Endodermal cell (in vitro differentiated cells): ENCODE measurements around the gene LTB4R2. TPM values are rescaled to one million over a fixed set of nuclear protein-coding genes. Genes with fewer than 3 reads are reported as not detected.

Source experiments
- DNase-seq: peaks from one replicate; pipeline ENCODE4 v3.0.0-alpha.2; 2017
- H3K27ac ChIP-seq: 2 replicates; pipeline ENCODE4 v1.5.1; 2013; ENCODE audit warnings: mild to moderate bottlenecking, low read depth, low read length, moderate library complexity
- H3K27me3 ChIP-seq: 2 replicates; pipeline ENCODE4 v1.6.1; 2013; ENCODE audit warnings: mild to moderate bottlenecking, low read length, moderate library complexity; ENCODE audit not compliant: insufficient read depth, control insufficient read depth, poor library complexity, severe bottlenecking
- H3K36me3 ChIP-seq: 2 replicates; pipeline ENCODE4 v1.7.0; 2013; ENCODE audit warnings: mild to moderate bottlenecking, low read length, moderate library complexity; ENCODE audit not compliant: control insufficient read depth, insufficient read depth
- H3K4me1 ChIP-seq: one replicate; pipeline ENCODE4 v1.7.0; 2013; ENCODE audit warnings: low read length; ENCODE audit not compliant: control insufficient read depth, insufficient read depth
- H3K4me3 ChIP-seq: 2 replicates; pipeline ENCODE4 v1.5.1; 2013; ENCODE audit warnings: mild to moderate bottlenecking, low read length, moderate library complexity
- H3K9ac ChIP-seq: 2 replicates; pipeline ENCODE4 v1.6.1; 2013; ENCODE audit warnings: mild to moderate bottlenecking, low read length, moderate library complexity; ENCODE audit not compliant: poor library complexity, severe bottlenecking; ENCODE audit errors: extremely low read depth
- H3K9me3 ChIP-seq: 2 replicates; pipeline ENCODE4 v1.6.1; 2013; ENCODE audit warnings: mild to moderate bottlenecking, low read length, moderate library complexity; ENCODE audit not compliant: control insufficient read depth
- H3K27ac Mint-ChIP-seq: 2 replicates; pipeline ENCODE4 v1.8.0; 2020; ENCODE audit warnings: mixed read lengths
- H3K27me3 Mint-ChIP-seq: 2 replicates; pipeline ENCODE4 v1.8.0; 2021; ENCODE audit warnings: mild to moderate bottlenecking, mixed read lengths; ENCODE audit not compliant: insufficient read depth
- H3K36me3 Mint-ChIP-seq: 2 replicates; pipeline ENCODE4 v1.8.0; 2020; ENCODE audit warnings: low read depth, mixed read lengths
- H3K4me1 Mint-ChIP-seq: 2 replicates; pipeline ENCODE4 v1.8.0; 2020; ENCODE audit warnings: mixed read lengths
- H3K4me3 Mint-ChIP-seq: 2 replicates; pipeline ENCODE4 v1.8.0; 2020; ENCODE audit warnings: mild to moderate bottlenecking, moderate library complexity, mixed read lengths
- H3K9me3 Mint-ChIP-seq: 2 replicates; pipeline ENCODE4 v1.8.0; 2020; ENCODE audit warnings: mild to moderate bottlenecking, mixed read lengths
- WGBS, 2 experiments: methylation state at CpG; one replicate each; pipeline versions ENCODE4 v1.1.5 to v1.1.7; 2013; ENCODE audit warnings: missing lambda C conversion rate in 2 of 2, mixed read lengths in 1 of 2; ENCODE audit not compliant: insufficient coverage in 1 of 2, insufficient read length in 1 of 2; 5-methylcytosine and 5-hydroxymethylcytosine counted together
- total RNA-seq, 2 donors: library from RNA; stranded (reverse); fragmentation: NEBNext Ultra II Directional in 1 of 2; extraction: Animal tissue kit (Norgen Biotek cat#: 25700) in 1 of 2; gene quantifications; 2 replicates in 1 of 2; 3 replicates in 1 of 2; pipeline ENCODE4 v1.2.1, GENCODE V29; 2021
- TF ChIP-seq, protein P1 (sequence below): fragments of 200-600 bp; sonication (generic); conservative IDR thresholded peaks from 2 replicates; pipeline ENCODE4 v1.5.0; 2021; ENCODE audit warnings: antibody characterized with exemption, mild to moderate bottlenecking

The LTB4R2 gene
- total RNA-seq, 2 donors from 2014 or later, result 7.4 to 9.5 TPM

DNA sequence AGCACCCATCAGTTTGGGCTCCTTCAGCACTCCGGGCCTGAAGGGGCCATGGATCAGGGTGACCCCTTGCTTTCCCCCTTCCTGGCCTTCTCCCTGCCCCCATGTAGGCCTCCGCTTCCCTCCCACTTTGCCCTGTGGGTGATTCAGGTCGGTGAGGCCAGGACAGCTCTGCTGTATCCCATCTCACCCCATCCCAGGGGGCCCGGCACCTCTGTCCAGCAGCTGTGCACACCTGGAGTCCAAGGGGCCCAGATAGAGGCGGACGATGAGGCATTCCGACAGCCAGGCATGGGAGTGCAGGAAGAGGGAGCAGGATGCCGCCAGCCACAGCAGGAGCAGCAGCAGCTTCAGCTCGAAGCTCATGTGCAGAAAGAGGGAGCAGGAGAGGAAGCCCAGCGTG lies 12.7 kb downstream of the LTB4R2 start:
- Mint-ChIP-seq H3K4me1 (peaks cover 2% of the 10 kb centered on the region), H3K36me3 (no peaks in the 10 kb centered on the region), H3K27me3 (peaks cover 72% of the 10 kb centered on the region), H3K9me3 (no peaks in the 10 kb centered on the region), H3K4me3 (no peak overlapping the region), H3K27ac (no peak overlapping the region)
- Histone ChIP-seq H3K36me3 (no peaks in the 10 kb centered on the region), H3K4me1 (no peaks in the 10 kb centered on the region), H3K4me3 (no peak overlapping the region), H3K9me3 (no peaks in the 10 kb centered on the region), H3K9ac (no peak overlapping the region), H3K27ac (no peak overlapping the region), H3K27me3 (peaks cover 7% of the 10 kb centered on the region)
- TF ChIP-seq, protein P1, sequence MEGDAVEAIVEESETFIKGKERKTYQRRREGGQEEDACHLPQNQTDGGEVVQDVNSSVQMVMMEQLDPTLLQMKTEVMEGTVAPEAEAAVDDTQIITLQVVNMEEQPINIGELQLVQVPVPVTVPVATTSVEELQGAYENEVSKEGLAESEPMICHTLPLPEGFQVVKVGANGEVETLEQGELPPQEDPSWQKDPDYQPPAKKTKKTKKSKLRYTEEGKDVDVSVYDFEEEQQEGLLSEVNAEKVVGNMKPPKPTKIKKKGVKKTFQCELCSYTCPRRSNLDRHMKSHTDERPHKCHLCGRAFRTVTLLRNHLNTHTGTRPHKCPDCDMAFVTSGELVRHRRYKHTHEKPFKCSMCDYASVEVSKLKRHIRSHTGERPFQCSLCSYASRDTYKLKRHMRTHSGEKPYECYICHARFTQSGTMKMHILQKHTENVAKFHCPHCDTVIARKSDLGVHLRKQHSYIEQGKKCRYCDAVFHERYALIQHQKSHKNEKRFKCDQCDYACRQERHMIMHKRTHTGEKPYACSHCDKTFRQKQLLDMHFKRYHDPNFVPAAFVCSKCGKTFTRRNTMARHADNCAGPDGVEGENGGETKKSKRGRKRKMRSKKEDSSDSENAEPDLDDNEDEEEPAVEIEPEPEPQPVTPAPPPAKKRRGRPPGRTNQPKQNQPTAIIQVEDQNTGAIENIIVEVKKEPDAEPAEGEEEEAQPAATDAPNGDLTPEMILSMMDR, result no peak
- DNase-seq, result no peak
- WGBS, 2 experiments, result 89 to 91% methylated on average over 7 to 10 of the region's 10 CpGs

DNA sequence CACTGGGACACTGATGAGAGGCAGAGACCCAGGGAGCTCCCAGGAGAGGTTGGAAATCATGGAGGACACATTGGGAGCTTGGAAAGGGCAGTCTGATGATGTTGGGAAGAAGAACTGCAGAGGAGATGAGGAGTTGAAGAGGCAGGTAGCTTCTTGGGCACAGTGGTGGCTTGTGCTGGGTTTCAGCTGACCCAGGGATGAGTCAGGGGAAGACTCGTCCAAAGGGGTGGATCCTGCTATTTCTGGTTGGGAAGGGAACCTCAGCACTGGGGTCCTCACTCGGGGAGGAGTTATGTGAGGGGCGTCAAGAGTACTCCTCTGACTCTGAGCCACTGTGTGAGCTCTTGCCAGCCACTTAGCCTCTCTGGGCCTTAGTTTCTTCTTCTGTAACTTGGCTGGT lies 13.4 kb downstream of the LTB4R2 start:
- Histone ChIP-seq H3K9me3 (no peaks in the 10 kb centered on the region), H3K27ac (no peak overlapping the region), H3K9ac (no peak overlapping the region), H3K4me3 (no peak overlapping the region), H3K36me3 (no peaks in the 10 kb centered on the region), H3K4me1 (no peaks in the 10 kb centered on the region), H3K27me3 (peaks cover 7% of the 10 kb centered on the region)
- no peak for DNase-seq
- peaks cover 66% of the 10 kb centered on the region for H3K27me3 Mint-ChIP-seq
- WGBS, 2 experiments, result 83 to 100% methylated on average over 2 to 3 of the region's 3 CpGs
- TF ChIP-seq, protein P1, result no peak
- H3K9me3 Mint-ChIP-seq, result no peaks in the 10 kb centered on the region
- H3K4me3 Mint-ChIP-seq, result no peak overlapping the region
- H3K36me3 Mint-ChIP-seq, result no peaks in the 10 kb centered on the region
- no peak overlapping the region for H3K27ac Mint-ChIP-seq
- peaks cover 2% of the 10 kb centered on the region for H3K4me1 Mint-ChIP-seq

DNA sequence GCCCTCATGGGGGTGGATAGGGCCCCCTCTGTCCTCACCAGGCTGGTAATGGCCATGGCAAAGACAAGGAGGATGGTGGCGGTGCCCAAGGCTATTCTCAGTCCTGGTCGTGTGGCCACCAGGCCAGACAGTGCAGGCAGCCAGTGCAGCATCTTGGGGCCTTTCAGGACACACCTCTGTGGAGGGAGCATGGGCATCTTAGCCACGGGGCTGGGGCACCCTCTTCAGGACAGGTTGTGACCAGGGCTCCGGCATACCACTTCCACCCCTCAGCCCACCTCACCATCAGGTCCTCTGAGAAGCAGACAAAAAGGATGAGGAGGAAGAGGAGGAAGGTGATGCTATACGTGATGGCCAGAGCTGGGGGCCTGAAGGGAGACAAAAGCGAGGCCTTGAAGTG lies 14.1 kb downstream of the LTB4R2 start:
- DNase-seq, result no peak
- Histone ChIP-seq H3K9ac (no peak overlapping the region), H3K4me1 (no peaks in the 10 kb centered on the region), H3K27me3 (peaks cover 9% of the 10 kb centered on the region), H3K36me3 (no peaks in the 10 kb centered on the region), H3K27ac (no peak overlapping the region), H3K4me3 (no peak overlapping the region), H3K9me3 (no peaks in the 10 kb centered on the region)
- 77 to 85% methylated on average over 3 to 4 of the region's 6 CpGs for WGBS, 2 experiments
- Mint-ChIP-seq H3K27me3 (peaks cover 66% of the 10 kb centered on the region), H3K36me3 (no peaks in the 10 kb centered on the region), H3K4me3 (no peak overlapping the region), H3K4me1 (peaks cover 2% of the 10 kb centered on the region), H3K9me3 (no peaks in the 10 kb centered on the region), H3K27ac (no peak overlapping the region)
- TF ChIP-seq, protein P1, result no peak
